OCI-M2 (cell line): ENCODE measurements around the gene ACTR8.

Source experiments
- DNase-seq: peaks from one replicate; lab custom pipeline; 2025; ENCODE audit not compliant: unreplicated experiment; lab: John Stamatoyannopoulos, UW

ACTR8 gene

GRCh38 chr3:53865732-53866499, 16.0 kb downstream of the ACTR8 start:
- no peak for DNase-seq

- DNase-seq = no peak
These were observed 18.8 kb downstream of the ACTR8 start for GRCh38 chr3:53863145-53863544.

- DNase-seq = no peak
These were observed 19.7 kb downstream of the ACTR8 start for GRCh38 chr3:53862241-53862640.

GRCh38 chr3:53860196-53860595, 21.8 kb downstream of the ACTR8 start:
- DNase-seq = no peak

GRCh38 chr3:53859178-53859577, 22.8 kb downstream of the ACTR8 start:
- no peak for DNase-seq

- DNase-seq = no peak
These were observed 23.7 kb downstream of the ACTR8 start for GRCh38 chr3:53858096-53858741.

GRCh38 chr3:53856964-53857363, 25.0 kb downstream of the ACTR8 start:
- DNase-seq = no peak

- DNase-seq = no peak
These were observed 31.1 kb downstream of the ACTR8 start for GRCh38 chr3:53850895-53851294.

- no peak for DNase-seq
These were observed 32.0 kb downstream of the ACTR8 start for GRCh38 chr3:53849916-53850315.

GRCh38 chr3:53846851-53847155, 35.1 kb downstream of the ACTR8 start:
- no peak for DNase-seq

GRCh38 chr3:53846134-53846850, 35.7 kb downstream of the ACTR8 start, which contains the start of the genes CHDH and IL17RB:
CHDH (minus strand) TSS chr3:53846419; CDS start chr3:53824008, 22,411 bp downstream.
IL17RB (plus strand) TSS chr3:53846568; CDS start chr3:53846589, 21 bp downstream.
- no peak for DNase-seq

- no peak for DNase-seq
These were observed 36.1 kb downstream of the ACTR8 start for GRCh38 chr3:53845881-53846133.

GRCh38 chr3:53845103-53845880, 36.7 kb downstream of the ACTR8 start:
- no peak for DNase-seq

- DNase-seq = no peak
These were observed 37.5 kb downstream of the ACTR8 start for GRCh38 chr3:53844262-53845102.

GRCh38 chr3:53843195-53844177, 38.5 kb downstream of the ACTR8 start:
- DNase-seq = no peak

GRCh38 chr3:53842436-53843194, 39.3 kb downstream of the ACTR8 start:
- DNase-seq = no peak

- no peak for DNase-seq
These were observed 40.7 kb downstream of the ACTR8 start for GRCh38 chr3:53841296-53841695.

- DNase-seq = no peak
These were observed 44.6 kb downstream of the ACTR8 start for GRCh38 chr3:53837331-53837730.
